GM21447 (cell line): ENCODE measurements around the gene CAPZA2.

ENCODE experiments used
- ATAC-seq: cut with Tn5 transposase; IDR thresholded peaks from one replicate; pipeline ENCODE4 v1.9.1; 2021; ENCODE audit not compliant: unreplicated experiment

Gene CAPZA2

DNA sequence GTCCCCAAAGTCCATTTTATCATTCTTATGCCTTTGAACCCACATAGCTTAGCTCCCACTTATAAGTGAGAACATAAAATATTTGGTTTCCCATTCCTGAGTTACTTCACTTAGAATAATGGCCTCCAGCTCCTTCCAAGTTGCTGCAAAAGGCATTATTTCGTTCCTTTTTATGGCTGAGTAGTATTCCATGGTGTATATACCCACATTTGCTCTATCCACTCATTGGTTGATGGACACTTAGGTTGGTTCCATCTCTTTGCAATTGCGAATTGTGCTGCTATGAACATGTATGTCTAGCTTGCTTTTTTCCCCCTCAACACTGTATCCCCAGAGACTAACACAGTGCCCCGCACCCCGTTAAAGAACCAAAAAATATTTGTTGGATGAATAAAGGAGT lies 670 bp upstream of the CAPZA2 start:
- no peak for ATAC-seq

DNA sequence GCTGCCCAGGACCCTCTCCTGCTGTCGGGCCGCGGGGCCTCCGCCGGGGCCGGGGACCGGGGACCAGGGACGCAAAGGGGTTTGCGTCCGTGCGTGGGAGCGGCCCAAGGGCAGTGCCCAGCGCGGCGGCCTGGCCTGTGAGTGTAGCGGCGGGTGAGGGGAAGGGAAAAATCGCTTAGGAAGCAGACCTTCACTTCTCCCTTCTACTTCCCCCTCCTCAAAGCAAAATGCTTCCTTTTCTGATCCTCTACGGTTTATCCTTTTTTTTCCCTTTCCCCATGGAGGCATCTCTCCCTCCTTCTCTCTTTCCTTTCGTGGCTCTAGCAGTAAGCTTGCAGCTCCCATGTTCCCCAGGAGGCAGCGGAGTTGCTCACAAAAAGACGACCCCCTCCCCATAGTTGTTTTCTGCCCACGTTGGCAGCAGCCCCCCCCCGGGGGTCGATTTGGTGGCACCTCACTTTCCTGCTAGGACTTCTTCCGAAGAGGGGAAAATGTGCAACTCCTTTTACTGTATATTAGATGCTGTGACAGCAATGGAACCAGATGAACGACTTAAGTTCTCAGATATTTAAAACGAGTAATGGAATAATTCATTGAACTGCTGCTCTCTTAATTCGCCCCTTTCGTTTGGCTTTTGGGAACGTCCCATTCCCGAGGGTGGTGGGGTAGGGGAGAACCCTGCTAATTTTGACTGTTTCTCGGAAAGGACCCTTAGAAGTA lies 724 bp downstream of the CAPZA2 start:
- ATAC-seq = peak; percentile 8

DNA sequence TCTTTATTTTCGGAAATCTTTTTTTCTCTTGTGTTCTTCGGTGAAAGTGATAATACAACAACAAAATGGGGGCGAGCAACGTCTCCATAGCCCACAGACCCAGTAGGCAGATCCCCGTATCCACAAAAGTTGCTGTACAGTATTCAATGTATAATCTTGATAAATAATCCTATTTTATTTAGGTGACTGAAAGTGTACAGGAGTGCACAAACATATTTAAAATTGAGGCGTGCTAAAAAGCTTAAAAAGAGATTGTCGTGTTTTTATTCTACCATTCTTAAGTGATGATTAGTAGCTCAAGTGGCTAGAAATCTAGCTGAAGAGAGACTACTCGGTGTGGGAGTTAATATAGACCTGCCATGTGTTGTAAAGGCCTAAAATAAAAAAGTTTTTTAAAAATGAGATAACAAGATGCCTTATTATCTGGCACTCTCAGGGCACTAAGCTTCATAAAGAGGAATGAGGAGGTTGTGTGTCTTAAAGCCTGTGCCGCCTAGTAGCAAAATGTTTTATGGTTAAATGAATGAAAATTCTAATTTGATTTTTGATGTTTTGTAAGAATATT lies 1.6 kb downstream of the CAPZA2 start:
- ATAC-seq = no peak

GRCh38 chr7:116871061-116871700 lies 8.8 kb downstream of the CAPZA2 start:
- no peak for ATAC-seq

GRCh38 chr7:116872026-116872425 lies 9.6 kb downstream of the CAPZA2 start:
- ATAC-seq = no peak

GRCh38 chr7:116873619-116874018 lies 11.2 kb downstream of the CAPZA2 start:
- ATAC-seq = no peak

DNA sequence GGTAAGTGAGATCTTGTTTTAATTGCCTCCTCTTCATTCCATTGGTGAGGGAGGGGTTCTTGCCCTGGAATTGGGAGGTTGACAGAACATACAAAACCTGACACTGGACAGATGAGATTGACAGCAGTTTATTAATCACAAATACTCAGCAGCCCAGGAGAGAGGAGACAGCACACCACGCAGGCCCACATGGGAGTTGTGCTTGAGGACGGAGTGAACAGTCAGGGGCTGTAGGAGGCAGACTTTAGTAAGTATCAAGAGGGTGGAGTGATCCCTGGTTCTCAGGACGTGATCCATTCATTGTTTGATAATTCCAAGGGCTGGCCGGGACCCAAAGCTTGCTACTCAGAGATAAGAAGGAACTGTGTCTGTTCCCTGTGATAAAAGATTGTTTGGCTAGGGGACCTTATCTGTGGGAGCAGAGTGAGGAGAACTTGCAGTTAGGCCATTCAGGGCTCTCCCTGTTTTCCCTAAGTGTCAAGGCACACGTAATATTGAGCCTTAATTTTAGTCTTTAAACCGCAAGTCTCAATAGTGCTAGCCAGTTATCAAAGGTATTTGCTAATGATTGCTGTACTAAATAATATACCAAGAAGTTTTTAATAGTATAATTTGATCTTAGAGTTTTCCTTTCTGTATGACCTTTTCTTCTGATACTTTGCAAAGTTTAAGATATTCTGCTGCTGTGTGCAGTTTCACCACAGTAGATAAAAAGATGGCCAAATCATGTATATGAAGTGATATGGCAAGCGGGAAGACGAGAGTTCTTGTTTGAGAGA lies 14.5 kb downstream of the CAPZA2 start:
- no peak for ATAC-seq

- ATAC-seq = no peak
These were observed 15.2 kb downstream of the CAPZA2 start for GRCh38 chr7:116877443-116878217.

DNA sequence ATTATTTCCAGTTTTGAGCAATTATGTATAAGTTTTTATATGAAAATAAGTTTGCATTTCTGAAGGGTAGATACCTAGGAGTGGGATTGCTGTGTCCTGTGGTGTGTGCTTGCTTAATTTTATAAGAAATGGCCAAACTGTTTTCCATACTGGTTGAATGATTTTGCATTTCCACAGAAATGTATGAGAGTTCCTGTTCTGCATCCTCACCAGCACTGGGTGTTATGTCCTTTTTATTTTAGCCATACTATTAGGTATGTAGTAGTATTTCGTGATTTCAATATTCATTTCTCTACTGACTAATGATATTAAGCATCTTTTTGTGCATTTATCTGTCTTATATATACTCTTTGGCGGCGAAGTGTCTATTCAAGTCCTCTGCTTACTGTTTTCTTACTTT lies 22.3 kb downstream of the CAPZA2 start:
- ATAC-seq = no peak

DNA sequence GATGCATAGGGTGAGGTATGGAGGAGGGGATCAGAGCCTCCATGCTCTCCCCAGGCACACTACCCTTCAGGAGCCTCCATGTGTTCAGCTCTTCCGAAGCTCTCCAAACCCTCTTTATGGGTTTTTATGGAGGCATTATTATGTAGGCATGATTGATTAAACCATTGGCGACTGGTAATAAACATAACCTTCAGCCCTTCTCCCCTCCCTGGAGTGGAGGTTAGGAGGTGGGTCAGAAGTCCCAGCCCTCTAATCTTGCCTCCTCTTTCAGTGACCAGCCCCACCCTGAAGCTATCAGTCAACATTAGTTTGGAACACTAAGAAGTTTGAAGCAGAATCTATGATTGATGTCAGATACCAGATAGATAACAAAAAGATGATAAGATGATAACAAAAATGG lies 23.3 kb downstream of the CAPZA2 start:
- ATAC-seq = no peak

- no peak for ATAC-seq
These were observed 24.3 kb downstream of the CAPZA2 start for GRCh38 chr7:116886543-116887156.

DNA sequence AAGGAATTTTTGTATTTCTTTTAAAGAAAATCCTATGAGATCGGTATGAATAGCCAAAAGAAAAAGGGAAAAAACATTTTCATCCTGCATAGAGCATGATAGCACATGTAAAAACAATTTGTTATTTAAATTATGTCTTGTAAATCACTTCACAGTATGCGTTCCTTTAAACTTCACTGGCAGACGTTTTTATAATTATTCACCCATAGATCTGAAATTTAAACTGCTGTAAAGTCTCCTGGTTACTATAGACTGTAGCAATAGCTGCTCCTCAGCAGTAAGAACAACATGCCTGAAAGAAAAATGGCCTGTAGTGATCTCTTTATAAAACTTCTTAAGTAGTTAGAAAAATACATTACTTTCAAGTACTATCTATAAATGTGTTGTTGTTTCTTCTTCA lies 26.5 kb downstream of the CAPZA2 start:
- no peak for ATAC-seq

DNA sequence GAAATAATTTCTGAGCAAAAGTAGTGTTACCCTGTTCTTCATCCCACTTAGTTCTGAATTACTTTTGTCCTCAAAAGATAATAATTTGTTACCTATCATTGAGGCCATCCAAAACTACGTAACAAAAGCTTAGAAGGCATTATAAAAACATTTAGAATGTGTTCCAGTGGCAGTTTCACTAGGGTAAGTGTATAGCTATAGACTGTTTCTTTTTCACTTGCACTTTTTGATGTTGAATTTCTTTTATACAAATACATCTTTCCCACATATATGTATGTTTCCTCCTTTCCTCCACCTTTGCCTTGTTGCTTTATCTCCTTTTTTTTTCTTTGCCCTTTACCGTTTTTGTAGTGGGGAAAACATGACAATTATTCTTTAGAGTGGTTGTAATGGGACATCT lies 33.5 kb downstream of the CAPZA2 start:
- no peak for ATAC-seq

DNA sequence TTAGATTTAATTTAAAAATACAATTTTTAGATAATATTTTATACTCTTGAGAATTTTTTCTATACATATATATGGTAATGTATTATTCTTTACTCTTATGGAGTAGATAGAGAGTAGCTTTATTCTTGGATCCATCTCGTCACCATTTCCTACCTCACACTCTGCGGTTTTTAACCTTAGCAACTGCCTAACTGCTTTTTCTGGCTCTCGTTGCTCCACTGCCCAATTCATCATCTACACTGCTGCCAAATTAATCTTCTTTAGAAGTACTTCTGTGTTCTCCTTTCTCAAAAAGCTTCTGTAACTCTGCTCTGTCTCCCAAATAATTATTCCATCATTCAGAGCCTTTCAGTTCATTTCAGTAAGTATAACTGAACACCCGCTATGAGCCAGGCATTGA lies 35.3 kb downstream of the CAPZA2 start:
- no peak for ATAC-seq

DNA sequence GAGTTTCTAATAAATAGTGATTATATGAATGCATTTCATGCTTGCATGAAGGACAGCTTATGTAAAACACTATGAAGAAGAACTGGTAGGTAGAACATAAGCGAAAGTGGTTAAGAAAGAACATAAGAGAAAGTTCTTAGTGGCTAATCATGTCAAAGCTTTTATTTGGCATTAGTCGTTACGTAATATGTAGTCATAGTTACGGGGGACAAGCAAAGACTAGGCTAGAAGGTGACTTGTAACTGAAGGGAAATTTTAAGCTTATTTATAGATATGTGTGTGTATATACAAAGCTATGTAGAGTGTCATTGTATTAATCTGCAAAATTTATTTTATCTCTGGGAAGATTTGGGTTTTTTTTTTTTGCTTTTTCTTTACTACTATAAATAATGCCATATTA lies 36.9 kb downstream of the CAPZA2 start:
- no peak for ATAC-seq

DNA sequence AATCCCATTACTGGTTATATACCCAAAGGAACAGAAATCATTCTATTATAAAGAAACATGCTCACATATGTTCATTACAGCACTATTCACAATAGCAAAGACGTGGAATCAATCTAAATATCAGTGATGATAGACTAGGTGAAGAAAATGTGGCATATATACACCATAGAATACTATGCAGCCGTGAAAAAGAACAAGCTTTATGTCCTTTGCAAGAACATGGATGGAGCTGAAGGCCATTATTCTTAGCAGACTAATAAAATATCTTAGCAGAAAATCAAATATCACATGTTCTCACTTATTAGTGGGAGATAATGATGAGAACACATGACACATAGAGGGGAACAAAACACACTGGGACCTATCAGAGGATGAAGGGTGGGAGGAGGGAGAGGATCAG lies 38.8 kb downstream of the CAPZA2 start:
- ATAC-seq = no peak

GRCh38 chr7:116902867-116903266 lies 40.5 kb downstream of the CAPZA2 start:
- no peak for ATAC-seq

DNA sequence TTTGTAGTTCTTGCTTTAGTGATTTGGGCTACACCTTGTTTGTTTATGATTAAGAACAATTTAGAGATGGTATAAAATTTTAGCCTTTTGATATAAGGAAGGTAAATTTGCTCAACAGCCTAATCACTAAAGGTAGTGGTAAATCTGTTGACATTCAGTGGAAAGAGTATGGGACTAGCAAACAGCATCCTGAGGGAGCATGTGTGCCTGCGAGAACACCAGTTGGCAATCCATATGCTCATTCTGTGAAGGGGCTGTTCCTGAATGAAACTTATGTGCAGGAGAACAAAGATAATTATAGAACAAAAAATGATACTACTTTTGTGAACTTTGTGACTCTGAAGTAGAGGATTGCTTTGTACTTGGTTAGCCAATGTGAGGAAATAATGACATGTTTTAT lies 44.0 kb downstream of the CAPZA2 start:
- ATAC-seq = no peak

- no peak for ATAC-seq
These were observed 48.0 kb downstream of the CAPZA2 start for GRCh38 chr7:116910383-116910782.

DNA sequence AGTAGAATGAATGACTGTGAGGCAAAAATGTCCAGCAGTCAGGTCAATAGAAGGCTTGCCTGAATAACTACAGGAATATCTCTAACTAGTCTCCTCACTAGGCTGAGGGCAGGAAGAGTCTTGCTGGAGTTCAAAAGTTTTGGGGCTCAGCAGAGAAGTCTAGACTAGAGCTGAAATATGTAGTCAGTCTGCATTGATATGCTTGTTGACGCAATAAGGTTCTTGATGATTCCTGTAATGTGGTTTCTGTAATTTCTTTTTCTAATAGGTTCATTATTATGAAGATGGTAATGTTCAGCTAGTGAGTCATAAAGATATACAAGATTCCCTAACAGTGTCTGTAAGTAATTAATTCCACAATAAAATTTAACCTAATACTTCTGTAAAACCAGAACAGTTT lies 49.4 kb downstream of the CAPZA2 start:
- no peak for ATAC-seq
